Activated naive CD8-positive, alpha-beta T cell treated with anti-CD3 and anti-CD28 coated beads, Interleukin-2, amount 50 U/mL, for 24 hours (primary cell): ENCODE measurements around the gene AMDHD2.
A peak's percentile ranks its signal among the peaks of the same experiment; 100 is the strongest.
"Not testable (repeated sequence)": the region's sequence is repeated elsewhere in the genome, so short reads cannot be mapped to it uniquely, and the experiment has no call there.

Source experiments
- ATAC-seq: fragments of 150-1000 bp; cut with Tn5 transposase; one replicate; pipeline ENCODE4 v1.10.0; 2021
- DNase-seq: peaks from one replicate; pipeline ENCODE4 v3.0.0; 2021
- H3K27ac Mint-ChIP-seq: one replicate; pipeline ENCODE4 v1.8.0; 2021; ENCODE audit warnings: mild to moderate bottlenecking, mixed read lengths
- H3K27me3 Mint-ChIP-seq: one replicate; pipeline ENCODE4 v1.8.0; 2021; ENCODE audit warnings: mixed read lengths
- H3K36me3 Mint-ChIP-seq: one replicate; pipeline ENCODE4 v1.8.0; 2021; ENCODE audit warnings: low read depth, mixed read lengths
- H3K4me1 Mint-ChIP-seq: one replicate; pipeline ENCODE4 v1.8.0; 2021; ENCODE audit warnings: mixed read lengths
- H3K4me3 Mint-ChIP-seq: one replicate; pipeline ENCODE4 v1.8.0; 2021; ENCODE audit warnings: mild to moderate bottlenecking, moderate library complexity, mixed read lengths
- H3K9me3 Mint-ChIP-seq: one replicate; pipeline ENCODE4 v1.8.0; 2021; ENCODE audit warnings: mixed read lengths

Gene AMDHD2

DNA sequence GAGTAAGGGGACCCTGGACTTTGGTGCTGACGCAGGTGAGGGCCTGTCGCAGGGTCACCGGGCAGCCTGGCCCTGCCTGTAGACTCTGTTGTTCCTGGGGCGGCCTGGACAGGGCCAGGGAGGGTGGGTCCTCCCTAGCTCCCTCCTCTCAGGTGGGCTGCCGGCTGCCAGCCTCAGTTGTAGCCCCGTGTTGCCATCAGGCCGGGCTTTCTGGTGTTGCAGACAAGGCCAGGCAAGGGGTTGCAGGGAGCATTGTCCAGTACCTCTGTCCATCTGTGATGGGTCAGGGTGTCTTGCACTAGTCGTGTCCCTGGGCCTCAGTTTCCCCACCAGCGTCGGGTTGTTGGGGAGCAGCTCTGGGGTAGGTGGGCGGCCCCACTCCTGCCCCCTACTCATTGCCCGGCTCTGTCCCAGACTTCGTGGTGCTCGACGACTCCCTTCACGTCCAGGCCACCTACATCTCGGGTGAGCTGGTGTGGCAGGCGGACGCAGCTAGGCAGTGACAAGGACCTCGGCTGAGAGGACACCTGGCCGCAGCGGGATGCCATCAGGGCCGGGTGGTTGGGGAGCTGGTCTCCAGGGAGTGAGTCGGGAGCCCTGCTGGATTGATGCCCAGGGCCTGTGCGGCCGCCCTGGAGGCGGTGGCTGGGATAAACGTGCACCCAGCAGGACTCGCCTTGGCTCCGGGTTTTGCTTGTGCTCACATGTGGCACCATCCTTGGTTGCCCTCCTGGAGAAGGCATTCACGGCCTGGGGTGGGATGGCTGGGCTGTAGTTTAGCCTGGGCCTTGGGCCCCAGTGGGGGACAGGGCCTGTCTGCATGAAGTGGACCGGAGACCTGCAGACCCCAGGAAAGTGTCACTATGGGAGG, 9.1 kb downstream of the AMDHD2 start:
- Mint-ChIP-seq H3K27ac (no peak overlapping the region), H3K4me1 (peaks cover 18% of the 10 kb centered on the region), H3K36me3 (peaks cover 8% of the 10 kb centered on the region), H3K9me3 (no peaks in the 10 kb centered on the region), H3K27me3 (no peaks in the 10 kb centered on the region), H3K4me3 (no peak overlapping the region)
- ATAC-seq = no peak
- DNase-seq = no peak

DNA sequence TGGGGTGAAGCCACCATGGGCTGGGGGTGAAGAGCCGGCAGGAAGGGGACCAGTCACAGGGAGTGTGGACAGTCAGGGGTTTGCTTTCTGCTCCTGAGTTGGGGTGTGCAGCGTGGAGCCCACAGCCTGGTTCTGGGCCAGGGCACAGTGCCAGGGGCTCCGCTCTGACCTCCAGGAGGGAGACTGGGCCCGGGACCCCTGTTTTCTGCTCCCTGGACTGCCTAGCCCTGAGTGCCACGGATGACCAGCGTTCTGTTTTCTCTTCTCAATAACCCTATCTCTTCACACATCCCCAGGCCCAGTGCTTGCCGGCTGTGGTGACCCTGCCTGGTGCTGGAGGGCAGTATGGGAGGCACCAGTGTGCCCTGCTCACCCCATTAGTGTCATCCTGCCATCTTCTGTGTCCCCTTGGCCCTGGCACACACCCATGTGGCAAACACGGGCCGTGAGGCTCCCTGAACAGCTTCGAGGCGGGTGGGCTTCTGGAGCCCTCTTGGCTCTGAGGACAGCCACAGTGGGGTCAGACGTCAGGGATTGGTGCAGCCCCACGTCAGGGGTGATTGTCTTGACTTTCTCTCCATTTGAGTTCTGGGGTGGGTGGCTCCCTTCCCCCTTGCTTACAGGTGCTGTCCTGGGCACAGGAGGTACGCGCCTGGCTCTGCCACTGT, 9.9 kb downstream of the AMDHD2 start:
- Mint-ChIP-seq H3K27me3 (no peaks in the 10 kb centered on the region), H3K4me3 (no peak overlapping the region), H3K36me3 (peaks cover 2% of the 10 kb centered on the region), H3K4me1 (peaks cover 18% of the 10 kb centered on the region), H3K9me3 (no peaks in the 10 kb centered on the region), H3K27ac (peak overlapping the region; percentile 39)
- ATAC-seq = no peak
- no peak for DNase-seq

DNA sequence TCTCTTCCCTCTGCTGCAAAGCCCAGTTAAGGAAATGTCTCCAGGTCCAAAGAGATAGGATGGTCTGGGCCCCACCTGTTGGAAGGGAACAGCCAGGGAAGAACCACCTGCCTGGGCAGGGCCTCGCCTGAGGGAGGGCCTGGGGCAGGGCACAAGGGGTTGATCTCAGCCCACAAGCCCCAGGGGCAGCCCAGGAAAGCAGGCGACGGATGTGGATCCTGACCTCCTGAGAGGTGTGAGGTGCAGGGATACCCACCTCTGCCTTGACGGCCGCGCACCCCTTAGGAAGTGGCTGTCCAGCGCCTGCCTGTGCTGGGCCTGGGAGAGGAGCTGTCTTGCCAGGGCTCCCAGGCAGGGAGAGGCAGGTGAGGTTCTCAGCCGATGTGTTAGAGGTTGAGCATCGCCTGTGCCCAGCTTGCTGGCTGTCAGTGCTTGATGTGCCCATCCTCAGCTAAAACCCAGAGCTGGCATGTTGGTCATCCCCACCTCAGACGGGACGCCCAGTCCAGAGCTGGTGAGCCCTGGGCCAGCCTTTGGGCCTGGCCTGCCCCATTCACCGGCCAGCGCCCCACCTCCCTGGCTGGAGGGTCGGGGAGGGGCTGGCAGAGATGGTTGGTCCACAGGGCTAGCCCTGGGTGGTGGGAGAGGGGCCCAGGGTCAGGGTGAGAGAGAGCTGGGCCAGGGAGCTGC, 10.6 kb downstream of the AMDHD2 start:
- H3K9me3 Mint-ChIP-seq = no peaks in the 10 kb centered on the region
- H3K36me3 Mint-ChIP-seq = peaks cover 2% of the 10 kb centered on the region
- DNase-seq (no peak), ATAC-seq (no peak)
- peak overlapping the region; percentile 39 for H3K27ac Mint-ChIP-seq
- no peak overlapping the region for H3K4me3 Mint-ChIP-seq
- H3K27me3 Mint-ChIP-seq = no peaks in the 10 kb centered on the region
- peaks cover 18% of the 10 kb centered on the region for H3K4me1 Mint-ChIP-seq

DNA sequence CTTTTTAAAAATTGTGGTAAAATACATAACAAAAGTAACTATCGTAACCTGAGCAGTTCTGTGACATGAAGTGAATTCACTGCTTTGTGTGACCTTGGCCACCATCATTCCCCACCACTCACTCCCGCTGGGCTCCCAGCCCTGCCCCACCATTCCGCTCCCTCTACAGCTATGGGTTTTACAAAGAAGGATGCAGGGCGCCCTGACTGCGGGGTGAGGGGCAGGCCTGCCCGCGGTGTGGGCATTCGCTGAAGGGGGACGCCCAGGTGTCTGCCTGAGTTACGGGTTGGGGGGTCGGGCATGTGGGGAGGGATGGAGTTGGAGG, 11.2 kb downstream of the AMDHD2 start, which contains the start of gene CEMP1:
Gene CEMP1 (minus strand): TSS at position 38 of the 325 bp plus-strand sequence. CDS start 335 bp downstream, outside the sequence.
- no peaks in the 10 kb centered on the region for H3K27me3 Mint-ChIP-seq
- H3K36me3 Mint-ChIP-seq = peaks cover 2% of the 10 kb centered on the region
- ATAC-seq (no peak), DNase-seq (no peak)
- H3K9me3 Mint-ChIP-seq = no peaks in the 10 kb centered on the region
- H3K27ac Mint-ChIP-seq = peak within 1 kb of the TSS; percentile 97
- H3K4me1 Mint-ChIP-seq = peaks cover 18% of the 10 kb centered on the region
- peak within 1 kb of the TSS; percentile 89 for H3K4me3 Mint-ChIP-seq

DNA sequence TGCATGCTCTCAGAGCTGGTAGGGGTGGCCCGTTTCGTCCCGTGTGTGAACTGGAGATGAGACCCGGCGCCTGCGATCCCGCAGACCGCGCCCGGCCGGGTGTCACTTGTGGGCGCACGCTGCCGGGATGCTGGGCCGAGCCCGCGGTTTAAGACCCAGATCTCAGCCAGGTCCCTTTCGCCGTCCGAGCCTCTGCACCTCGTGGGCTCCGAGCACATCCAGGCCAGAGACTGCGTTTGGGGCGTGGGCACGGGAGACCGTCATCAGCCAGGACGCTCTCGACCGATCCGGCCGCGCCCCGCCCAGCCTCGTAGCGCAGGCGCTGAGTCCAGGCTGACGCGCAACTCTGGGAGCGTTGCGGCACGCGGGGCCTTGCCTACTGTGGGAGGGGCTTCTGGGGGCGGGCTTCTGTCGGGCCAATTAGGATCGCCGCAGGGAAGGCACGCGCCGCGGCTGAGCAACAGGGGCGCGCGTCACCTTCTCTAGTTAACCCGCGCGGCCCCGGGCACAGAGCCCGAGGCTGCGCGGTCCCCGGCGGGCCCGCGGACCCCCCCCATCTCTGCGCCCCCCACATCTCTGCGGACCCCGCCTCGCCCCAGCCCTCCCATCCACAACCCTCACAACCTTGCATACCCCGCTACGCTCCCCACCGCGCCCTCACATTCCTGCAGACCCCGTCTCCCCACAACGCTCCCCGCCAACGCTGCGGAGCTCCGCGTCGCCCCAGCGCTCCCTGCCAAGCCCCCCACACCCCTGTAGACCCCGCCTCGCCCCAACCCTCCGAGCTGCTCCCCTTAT, 11.7 kb downstream of the AMDHD2 start:
- DNase-seq (peak; percentile 98), ATAC-seq (peak; percentile 94)
- Mint-ChIP-seq H3K9me3 (no peaks in the 10 kb centered on the region), H3K4me3 (peak overlapping the region; percentile 89), H3K27me3 (no peaks in the 10 kb centered on the region), H3K27ac (peak overlapping the region; percentile 97), H3K36me3 (peaks cover 2% of the 10 kb centered on the region), H3K4me1 (peaks cover 20% of the 10 kb centered on the region)

DNA sequence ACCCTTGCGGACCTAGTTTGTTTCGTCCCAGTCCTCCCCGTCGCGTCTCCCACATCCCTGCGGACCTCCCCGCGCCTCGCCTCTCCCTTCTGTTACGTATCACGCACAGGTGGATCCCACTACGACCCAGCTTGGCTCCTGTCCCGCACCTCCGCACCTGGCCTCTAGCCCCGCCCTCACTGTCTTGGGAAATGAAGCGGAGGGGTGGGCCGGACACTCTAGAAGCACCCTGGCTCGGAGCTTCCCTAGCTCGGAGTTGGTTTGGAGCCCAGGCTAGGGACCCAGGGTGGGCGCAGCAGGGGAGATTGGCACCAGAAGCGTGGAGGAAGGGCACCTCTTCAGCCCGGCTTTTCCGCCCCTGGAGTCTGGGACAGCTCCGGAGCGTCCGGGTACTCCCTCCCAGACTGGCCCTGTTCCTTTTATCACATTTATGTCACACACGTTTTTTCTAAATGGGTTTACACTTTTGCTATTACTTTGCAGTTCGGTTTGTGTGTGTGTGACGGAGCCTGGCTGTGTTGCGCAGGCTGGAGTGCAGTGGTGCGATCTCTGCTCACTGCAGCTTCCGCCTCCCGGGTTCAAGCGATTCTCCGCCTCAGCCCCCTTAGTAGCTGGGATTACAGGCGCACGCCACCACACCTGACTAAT, 12.4 kb downstream of the AMDHD2 start:
- peak; percentile 5 for ATAC-seq
- Mint-ChIP-seq H3K4me3 (peak overlapping the region; percentile 89), H3K4me1 (peaks cover 25% of the 10 kb centered on the region), H3K27me3 (no peaks in the 10 kb centered on the region), H3K27ac (peak overlapping the region; percentile 97), H3K36me3 (peaks cover 2% of the 10 kb centered on the region), H3K9me3 (no peaks in the 10 kb centered on the region)
- DNase-seq = peak; percentile 65

DNA sequence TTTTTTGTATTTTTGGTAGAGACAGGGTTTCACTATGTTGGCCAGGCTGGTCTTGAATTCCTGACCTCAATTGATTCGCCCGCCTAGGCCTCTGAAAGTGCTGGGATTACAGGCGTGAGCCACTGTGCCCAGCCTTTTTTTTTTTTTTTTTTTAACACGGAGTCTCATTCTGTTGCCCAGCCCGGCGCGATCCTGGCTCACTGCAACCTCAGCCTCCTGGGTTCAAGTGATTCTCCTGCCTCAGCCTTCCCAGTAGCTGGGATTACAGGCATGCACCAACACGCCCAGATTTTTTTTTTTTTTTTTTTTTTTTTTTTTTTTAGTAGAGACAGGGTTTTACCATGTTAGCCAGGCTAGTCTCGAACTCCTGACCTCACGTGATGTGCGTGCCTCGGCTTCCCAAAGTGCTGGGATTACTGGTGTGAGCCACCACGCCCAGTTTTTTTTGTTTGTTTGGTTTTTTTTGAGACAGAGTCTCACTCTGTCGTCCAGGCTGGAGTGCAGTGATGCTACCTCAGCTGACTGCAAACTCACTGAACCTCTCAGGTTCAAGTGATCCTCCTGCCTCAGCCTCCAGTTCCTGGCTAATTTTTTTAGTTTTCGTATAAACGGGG, 13.1 kb downstream of the AMDHD2 start:
- H3K4me1 Mint-ChIP-seq = peaks cover 25% of the 10 kb centered on the region
- not testable (repeated sequence) for DNase-seq, H3K27me3 Mint-ChIP-seq, H3K9me3 Mint-ChIP-seq, ATAC-seq, H3K36me3 Mint-ChIP-seq
- H3K4me3 Mint-ChIP-seq = peak overlapping the region; percentile 89
- peak overlapping the region; percentile 97 for H3K27ac Mint-ChIP-seq

DNA sequence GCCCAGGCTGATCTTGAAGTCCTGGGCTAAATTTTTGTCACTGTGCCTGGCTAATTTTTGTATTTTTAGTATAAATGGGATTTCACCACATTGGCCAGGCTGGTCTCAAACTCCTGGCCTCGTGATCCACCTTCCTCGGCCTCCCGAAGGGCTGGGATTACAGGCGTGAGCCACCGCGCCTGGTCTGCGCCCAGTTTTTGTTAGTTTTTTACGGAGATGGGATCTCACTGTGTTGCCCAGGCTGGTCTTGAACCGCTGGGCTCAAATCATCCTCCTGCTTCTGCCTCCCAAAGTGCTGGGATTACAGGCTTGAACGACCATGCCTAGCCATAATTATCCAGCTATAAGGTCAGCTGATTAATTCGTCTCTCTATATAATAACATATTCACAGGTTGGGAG, 13.7 kb downstream of the AMDHD2 start:
- H3K27me3 Mint-ChIP-seq = no peaks in the 10 kb centered on the region
- ATAC-seq = no peak
- peaks cover 28% of the 10 kb centered on the region for H3K4me1 Mint-ChIP-seq
- H3K36me3 Mint-ChIP-seq = peaks cover 4% of the 10 kb centered on the region
- H3K4me3 Mint-ChIP-seq = peak overlapping the region; percentile 41
- peak overlapping the region; percentile 55 for H3K27ac Mint-ChIP-seq
- no peak for DNase-seq
- no peaks in the 10 kb centered on the region for H3K9me3 Mint-ChIP-seq

DNA sequence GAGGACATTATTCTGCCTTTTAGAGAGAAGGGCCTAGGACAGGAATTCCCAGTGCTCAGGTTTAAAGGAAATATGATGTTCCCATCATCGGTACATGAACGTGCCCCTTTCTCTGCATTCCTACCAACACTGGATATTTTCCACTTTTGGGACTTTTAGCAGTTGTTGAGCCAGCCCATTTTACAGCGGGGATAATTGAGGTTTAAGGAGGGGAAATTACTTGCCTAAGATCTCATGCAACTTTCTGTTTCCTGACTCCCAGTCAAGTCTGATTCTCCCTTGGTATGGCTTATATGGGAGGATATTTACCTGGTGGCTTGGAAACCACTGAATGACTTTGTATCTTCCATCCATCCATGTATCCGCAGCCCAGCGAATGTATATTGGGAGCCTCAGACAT, 14.2 kb downstream of the AMDHD2 start:
- H3K27ac Mint-ChIP-seq, ATAC-seq, H3K9me3 Mint-ChIP-seq, H3K36me3 Mint-ChIP-seq, H3K27me3 Mint-ChIP-seq, DNase-seq: not testable (repeated sequence)
- Mint-ChIP-seq H3K4me3 (peak overlapping the region; percentile 41), H3K4me1 (peaks cover 32% of the 10 kb centered on the region)

DNA sequence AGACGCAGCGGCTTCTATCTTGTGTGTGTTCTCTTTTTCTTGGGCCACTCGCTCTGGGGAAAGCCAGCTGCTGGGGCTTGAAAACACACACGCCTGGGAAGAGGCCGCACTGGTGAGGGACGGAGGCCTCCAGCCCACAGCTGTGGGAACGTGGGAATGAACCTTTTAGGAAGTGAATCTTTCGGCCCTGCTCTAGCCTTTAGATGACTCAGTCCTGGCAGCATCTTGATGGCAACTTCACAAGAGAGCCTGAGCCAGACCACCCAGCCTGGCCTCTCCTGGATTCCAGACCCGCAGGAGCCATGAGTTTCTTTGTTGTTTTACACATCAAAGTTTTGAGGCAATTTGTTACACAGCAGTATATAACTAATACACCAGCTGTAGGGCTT, 15.4 kb downstream of the AMDHD2 start:
- no peaks in the 10 kb centered on the region for H3K27me3 Mint-ChIP-seq
- H3K9me3 Mint-ChIP-seq = no peaks in the 10 kb centered on the region
- H3K27ac Mint-ChIP-seq = no peak overlapping the region
- H3K4me3 Mint-ChIP-seq = no peak overlapping the region
- DNase-seq (no peak), ATAC-seq (no peak)
- H3K36me3 Mint-ChIP-seq = peaks cover 2% of the 10 kb centered on the region
- peaks cover 45% of the 10 kb centered on the region for H3K4me1 Mint-ChIP-seq

DNA sequence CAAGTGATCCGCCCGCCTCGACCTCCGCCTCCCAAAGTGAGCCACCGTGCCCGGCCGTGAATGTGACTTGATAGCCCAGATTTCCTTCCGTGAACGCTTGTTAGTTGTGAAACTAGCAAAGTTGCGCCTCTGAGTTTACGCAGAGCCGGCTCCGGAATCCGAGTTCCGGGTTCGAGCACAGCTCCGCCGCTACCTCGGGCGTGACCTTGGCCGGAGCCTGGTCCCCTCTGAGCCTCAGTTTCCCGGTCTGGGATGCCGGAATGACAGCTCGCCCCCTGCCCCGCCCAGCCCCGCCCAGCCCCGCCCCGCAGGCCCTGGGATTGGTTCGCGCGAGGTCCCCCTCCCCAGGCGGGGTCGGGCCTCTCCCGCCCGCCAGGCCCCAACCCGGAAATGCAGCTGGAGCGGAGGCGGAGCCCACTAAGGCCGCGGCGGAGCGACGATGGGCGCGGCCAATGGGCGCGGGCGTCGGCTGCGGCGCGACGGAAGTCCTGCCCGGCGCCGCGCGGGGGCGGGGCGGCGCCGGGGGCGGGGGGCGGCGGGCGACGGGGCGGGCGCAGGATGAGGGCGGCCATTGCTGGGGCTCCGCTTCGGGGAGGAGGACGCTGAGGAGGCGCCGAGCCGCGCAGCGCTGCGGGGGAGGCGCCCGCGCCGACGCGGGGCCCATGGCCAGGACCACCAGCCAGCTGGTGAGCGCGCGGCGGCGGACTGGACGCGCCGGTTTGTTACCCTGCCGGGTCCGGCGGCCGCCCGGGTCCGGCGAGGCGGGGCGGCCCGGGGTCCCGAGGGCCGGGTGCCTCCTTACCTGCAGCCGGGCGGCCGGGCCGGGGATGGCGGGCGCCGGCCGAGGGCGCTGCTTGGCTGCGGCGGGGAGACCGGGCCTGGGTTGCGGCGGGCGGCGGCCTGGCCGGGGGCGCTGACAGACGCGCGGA, 17.5 kb downstream of the AMDHD2 start, which contains the start of gene PDPK1:
Gene PDPK1 (plus strand): TSS at position 571 of the 929 bp plus-strand sequence. CDS start 92 bp downstream, at position 663.
- H3K4me3 Mint-ChIP-seq = peak within 1 kb of the TSS; percentile 87
- peaks cover 47% of the 10 kb centered on the region for H3K4me1 Mint-ChIP-seq
- no peaks in the 10 kb centered on the region for H3K9me3 Mint-ChIP-seq
- peaks cover 5% of the 10 kb centered on the region for H3K36me3 Mint-ChIP-seq
- DNase-seq (peak; percentile 92), ATAC-seq (peak; percentile 93)
- H3K27me3 Mint-ChIP-seq = no peaks in the 10 kb centered on the region
- peak within 1 kb of the TSS; percentile 93 for H3K27ac Mint-ChIP-seq

DNA sequence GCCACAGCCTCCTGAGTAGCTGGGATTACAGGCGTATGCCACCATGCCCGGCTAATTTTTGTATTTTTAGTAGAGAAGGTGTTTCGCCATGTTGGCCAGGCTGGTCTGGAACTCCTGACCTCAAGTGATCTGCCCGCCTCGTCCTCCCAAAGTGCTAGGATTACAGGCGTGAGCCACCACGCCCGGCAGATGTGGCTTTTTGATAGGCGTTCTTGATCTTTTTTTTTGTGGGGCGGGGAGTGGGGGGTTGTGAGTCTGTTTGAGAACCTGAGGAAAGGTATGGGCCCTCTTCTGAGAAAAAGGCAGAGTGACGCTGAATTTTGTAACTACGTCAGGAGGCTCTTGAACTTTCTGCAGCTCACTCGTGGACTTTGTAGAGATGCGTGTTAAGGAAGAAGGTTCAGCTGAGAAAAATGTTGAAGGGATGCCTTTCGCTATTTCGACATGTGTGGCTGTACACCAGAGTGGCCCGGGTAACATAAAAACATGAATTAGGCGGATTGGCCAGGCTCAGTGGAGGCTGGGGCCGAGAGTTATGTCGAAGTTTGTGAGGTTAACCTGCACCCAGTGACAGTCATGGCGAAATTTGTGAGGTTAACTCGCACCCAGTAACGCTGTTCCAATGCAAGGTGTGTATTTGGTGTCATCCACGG, 19.1 kb downstream of the AMDHD2 start:
- not testable (repeated sequence) for H3K36me3 Mint-ChIP-seq, ATAC-seq, DNase-seq, H3K9me3 Mint-ChIP-seq, H3K27me3 Mint-ChIP-seq
- H3K4me1 Mint-ChIP-seq = peaks cover 42% of the 10 kb centered on the region
- peak overlapping the region; percentile 65 for H3K27ac Mint-ChIP-seq
- peak overlapping the region; percentile 87 for H3K4me3 Mint-ChIP-seq
